ENCODE measurements around the gene TNFAIP2.

DNA sequence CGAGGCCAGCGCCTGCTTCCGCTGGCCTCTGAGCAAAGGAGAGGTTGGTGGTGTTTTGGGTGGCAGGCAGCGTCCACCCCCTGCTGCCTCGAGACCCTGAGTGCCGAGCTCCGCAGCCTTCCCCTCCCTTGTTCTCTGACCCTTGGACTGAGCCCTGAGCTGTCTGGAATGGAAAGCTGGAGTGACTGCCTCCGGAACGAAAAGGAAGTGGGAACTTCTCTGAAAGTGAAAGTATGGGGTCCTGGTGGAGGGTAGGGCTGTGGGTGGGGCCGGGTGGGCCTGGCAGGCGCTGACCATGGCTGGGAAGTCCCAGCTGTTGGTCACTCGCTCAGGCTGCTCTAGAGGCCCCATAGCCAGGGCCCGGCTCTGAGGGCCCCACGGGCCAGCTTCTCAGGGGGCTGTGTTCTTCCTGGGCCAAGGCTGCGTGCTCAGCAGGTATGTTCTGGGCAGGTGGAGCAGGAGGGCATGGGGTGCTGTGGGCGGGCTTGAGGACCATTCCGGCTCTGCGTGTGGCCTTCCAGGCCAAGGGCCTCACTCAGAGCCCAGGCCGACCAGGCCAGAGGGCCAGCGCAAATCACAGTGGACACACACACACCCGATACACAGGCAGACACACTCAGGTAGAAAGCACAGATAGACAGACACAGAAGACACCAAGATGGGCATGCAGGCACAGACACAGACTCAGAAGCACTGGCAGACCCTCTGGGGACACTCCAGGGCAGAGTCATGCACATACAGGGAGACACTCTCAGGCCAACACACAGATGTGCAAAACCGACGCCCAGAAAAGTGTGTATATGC is 28.7 kb upstream of the TNFAIP2 start, which contains the start of gene EXOC3L4:
- TF ChIP-seq POLR2A (IDR thresholded peaks at IDR 0.05; ENCODE audit: low read depth, low read length) = no peak
- TF ChIP-seq, protein P1, sequence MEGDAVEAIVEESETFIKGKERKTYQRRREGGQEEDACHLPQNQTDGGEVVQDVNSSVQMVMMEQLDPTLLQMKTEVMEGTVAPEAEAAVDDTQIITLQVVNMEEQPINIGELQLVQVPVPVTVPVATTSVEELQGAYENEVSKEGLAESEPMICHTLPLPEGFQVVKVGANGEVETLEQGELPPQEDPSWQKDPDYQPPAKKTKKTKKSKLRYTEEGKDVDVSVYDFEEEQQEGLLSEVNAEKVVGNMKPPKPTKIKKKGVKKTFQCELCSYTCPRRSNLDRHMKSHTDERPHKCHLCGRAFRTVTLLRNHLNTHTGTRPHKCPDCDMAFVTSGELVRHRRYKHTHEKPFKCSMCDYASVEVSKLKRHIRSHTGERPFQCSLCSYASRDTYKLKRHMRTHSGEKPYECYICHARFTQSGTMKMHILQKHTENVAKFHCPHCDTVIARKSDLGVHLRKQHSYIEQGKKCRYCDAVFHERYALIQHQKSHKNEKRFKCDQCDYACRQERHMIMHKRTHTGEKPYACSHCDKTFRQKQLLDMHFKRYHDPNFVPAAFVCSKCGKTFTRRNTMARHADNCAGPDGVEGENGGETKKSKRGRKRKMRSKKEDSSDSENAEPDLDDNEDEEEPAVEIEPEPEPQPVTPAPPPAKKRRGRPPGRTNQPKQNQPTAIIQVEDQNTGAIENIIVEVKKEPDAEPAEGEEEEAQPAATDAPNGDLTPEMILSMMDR (IDR thresholded peaks at IDR 0.05; ENCODE audit: extremely low read depth in 1 of 2, insufficient read depth in 1 of 2, low read depth in 1 of 2, low read length in 2 of 2) = no peak
- TF ChIP-seq FOS (IDR thresholded peaks at IDR 0.05; ENCODE audit: borderline replicate concordance, insufficient read depth, low read length) = no peak
- no peak for TF ChIP-seq POLR2AphosphoS5 (IDR thresholded peaks at IDR 0.05; ENCODE audit: insufficient read depth, low read depth, low read length)
